Loucy (cell line): ENCODE measurements around the gene SMYD5.

Experiments
- EZH2phosphoT487 ChIP-seq: fragments of 200-600 bp; IDR thresholded peaks from 2 replicates; pipeline ENCODE4 v1.6.1; 2018; ENCODE audit warnings: antibody characterized with exemption, mild to moderate bottlenecking, moderate library complexity, borderline replicate concordance
- TF ChIP-seq, protein P1 (sequence below): fragments of 200-600 bp; sonication (generic); conservative IDR thresholded peaks from 2 replicates; pipeline ENCODE4 v1.5.1; 2014; ENCODE audit warnings: mild to moderate bottlenecking, antibody characterized with exemption, low read length

DNA sequence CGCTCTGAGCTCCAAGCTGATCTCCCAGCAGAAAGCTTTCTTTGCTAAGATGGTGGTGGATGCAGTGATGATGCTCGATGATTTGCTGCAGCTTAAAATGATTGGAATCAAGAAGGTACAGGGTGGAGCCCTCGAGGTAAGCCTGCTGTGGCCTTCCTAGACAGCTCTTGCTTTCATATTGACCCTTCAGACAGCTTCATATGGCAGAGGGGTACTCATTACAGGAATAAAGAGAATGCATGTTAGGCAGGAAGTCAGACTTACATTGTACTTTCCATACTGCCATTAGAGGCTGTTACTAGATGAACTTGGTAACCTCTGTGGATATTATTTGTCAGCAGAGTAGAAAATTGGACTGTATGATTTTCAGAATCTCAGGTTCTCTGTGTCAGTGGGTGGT lies 30.5 kb downstream of the SMYD5 start:
- TF ChIP-seq, protein P1, sequence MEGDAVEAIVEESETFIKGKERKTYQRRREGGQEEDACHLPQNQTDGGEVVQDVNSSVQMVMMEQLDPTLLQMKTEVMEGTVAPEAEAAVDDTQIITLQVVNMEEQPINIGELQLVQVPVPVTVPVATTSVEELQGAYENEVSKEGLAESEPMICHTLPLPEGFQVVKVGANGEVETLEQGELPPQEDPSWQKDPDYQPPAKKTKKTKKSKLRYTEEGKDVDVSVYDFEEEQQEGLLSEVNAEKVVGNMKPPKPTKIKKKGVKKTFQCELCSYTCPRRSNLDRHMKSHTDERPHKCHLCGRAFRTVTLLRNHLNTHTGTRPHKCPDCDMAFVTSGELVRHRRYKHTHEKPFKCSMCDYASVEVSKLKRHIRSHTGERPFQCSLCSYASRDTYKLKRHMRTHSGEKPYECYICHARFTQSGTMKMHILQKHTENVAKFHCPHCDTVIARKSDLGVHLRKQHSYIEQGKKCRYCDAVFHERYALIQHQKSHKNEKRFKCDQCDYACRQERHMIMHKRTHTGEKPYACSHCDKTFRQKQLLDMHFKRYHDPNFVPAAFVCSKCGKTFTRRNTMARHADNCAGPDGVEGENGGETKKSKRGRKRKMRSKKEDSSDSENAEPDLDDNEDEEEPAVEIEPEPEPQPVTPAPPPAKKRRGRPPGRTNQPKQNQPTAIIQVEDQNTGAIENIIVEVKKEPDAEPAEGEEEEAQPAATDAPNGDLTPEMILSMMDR, result no peak
- no peak for TF ChIP-seq EZH2phosphoT487
